GM12801 (cell line): ENCODE results near the gene GTF2IRD1.

Experiments used
- TF ChIP-seq, protein P1 (sequence below): IDR thresholded peaks from one replicate; pipeline ENCODE4 v1.5.1; 2011; ENCODE audit warnings: control low read depth; ENCODE audit not compliant: insufficient read length; ENCODE audit errors: extremely low read depth

GTF2IRD1 gene

DNA sequence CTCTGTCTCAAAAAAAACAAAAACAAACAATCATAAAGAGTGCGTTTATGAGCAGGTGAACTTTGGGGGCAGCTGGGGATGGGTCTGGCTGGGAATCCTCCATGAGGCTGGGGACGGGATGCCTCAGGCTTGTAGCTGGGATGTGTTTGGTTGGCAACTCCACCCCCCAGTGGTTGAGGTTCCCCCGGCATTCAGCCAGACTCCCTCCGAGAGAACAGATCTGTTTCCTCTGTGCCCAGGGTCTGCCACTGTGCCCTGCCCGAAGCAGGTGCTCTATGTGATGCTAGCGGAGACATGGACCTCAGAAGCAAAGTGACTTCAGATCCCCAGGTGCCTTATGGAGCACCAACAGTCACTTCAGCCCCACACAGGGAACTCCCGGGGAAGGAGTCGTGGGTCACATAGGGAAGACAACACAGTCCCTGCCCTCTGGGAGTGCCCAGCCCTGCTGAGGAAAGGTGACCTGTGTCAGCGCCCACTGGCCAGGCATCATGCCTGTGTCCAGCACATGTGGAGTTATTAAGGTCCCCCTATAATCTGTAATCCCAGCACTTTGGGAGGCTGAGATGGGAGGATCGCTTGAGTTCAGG is 29.3 kb upstream of the GTF2IRD1 start:
- TF ChIP-seq, protein P1, sequence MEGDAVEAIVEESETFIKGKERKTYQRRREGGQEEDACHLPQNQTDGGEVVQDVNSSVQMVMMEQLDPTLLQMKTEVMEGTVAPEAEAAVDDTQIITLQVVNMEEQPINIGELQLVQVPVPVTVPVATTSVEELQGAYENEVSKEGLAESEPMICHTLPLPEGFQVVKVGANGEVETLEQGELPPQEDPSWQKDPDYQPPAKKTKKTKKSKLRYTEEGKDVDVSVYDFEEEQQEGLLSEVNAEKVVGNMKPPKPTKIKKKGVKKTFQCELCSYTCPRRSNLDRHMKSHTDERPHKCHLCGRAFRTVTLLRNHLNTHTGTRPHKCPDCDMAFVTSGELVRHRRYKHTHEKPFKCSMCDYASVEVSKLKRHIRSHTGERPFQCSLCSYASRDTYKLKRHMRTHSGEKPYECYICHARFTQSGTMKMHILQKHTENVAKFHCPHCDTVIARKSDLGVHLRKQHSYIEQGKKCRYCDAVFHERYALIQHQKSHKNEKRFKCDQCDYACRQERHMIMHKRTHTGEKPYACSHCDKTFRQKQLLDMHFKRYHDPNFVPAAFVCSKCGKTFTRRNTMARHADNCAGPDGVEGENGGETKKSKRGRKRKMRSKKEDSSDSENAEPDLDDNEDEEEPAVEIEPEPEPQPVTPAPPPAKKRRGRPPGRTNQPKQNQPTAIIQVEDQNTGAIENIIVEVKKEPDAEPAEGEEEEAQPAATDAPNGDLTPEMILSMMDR = no peak

DNA sequence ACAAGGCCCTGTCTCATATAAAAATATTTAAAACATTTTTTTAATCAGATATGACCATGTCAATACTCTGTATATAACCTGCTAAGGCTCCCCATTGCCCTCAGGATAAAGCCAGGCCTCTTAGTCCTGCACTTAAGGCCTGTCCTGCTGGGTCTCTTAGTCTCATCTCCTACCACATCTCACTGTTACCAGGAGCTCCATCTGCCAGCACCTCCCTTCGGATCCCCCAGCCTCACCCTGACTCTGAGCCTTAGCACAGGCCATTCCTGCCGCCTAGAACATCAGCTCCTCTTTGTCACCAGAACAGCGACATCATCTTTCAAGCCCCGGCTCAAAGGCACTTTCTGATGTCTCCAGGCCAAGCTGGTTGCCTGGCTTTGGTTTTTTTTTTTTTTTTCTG is 25.7 kb upstream of the GTF2IRD1 start:
- TF ChIP-seq, protein P1 = no peak

DNA sequence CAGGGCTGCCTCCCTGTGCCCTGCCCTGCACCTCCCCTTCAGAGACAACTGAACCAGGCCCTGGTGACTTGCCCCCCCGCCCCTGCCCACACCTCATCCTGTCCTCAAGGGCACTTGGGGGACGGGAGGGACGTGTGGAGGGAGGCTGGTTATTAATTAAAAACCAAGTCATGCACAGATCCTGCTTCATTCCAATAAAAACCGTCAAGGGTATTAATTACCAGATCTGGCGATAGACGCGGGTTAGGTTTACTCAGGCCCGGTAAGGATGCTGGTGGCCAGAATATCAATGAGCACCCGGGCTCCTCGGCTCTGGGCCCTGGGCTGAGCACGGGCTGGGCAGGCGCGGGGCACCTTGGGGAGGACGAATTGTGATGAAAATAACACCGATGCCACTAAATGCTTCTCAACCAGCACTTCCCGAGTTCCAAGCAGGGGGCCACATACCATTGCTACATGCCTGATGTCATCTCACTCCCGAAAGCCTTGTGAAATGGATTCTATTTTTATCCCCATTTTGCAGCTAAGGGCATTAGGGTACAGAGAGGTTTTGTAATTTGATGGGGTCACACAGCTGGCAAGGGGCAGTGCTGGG is 24.5 kb upstream of the GTF2IRD1 start:
- TF ChIP-seq, protein P1 = no peak

DNA sequence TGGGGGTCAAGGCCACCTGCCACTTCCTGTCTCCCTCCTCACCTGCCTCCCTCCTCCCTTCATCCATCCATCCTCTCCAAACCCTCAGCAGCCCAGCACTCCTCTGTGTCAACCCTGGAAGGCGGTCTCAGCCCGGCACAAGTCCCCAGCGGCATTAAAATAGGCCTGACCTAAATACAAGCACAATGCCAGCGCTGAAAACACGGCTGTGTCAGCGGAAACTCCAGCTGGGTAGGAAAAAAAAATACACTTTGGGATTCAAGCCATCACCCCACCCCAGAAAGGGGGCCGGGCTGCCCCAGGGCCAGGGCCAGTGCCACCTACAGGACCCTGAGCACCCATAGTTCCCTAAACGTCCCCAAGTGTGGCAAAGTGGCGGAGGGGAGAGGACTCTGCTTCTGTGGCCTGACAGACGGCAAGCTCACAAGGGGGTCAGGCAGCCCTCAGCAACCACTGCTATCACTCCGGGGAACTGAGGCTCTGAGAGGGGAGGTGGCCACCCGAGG is 22.7 kb upstream of the GTF2IRD1 start:
- TF ChIP-seq, protein P1 = no peak

DNA sequence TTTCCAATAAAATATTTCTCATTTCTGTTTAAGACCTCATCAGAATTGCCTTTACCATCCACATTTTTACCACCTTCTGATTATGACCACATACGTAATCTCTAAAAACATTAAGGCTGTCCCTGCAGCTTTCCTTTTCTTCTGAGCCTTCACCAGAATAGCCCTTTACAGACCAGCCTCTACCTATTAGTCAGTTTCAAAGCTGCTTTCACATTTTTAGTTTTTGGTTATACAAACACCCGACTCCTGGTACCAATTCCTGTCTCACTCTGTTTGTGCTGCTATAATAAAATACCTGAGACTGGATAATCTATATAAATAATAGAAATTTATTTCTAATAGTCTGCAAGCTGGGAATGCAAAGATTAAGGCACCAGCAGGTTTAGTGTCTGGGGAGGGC is 15.4 kb upstream of the GTF2IRD1 start:
- TF ChIP-seq, protein P1 = no peak

DNA sequence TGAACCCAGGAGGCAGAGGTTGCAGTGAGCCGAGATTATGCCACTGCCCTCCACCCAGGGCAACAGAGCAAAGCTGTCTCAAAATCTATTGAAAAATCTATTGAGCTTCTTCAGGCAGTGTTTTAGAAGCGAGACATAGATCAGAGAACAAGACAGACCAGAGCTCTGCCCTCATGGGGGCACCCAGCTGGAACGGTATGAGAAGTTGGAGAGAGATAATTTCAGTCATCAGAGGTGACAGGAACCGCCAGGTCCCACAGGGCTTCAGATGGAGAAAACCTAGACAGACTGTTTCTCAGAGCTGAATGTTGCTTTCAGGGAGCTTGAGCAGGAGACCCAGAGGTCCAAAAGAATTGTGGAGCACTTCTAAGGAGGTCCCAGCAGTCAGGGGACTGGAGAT is 14.2 kb upstream of the GTF2IRD1 start:
- TF ChIP-seq, protein P1 = no peak

DNA sequence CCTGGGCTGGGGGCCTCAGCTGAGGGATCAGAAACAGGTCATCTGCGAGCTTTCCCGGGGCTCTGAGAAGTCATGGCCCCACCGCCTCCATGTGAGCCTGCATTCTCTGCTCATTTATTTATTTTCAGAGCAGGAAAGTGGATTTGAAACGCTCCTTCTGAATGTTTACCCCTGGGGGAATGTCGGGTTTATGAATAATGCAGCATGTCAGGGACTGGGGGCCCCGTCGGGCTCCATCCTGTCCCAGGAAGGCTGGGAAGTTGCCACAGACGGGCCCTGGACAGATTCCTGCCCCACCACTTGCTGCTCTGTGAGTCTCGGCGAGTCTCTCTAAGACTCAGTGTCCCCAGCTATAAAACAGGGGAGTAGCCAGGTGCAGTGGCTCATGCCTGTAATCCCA is 11.9 kb upstream of the GTF2IRD1 start:
- TF ChIP-seq, protein P1 = no peak
